Measurements from ENCODE around the gene CGNL1. TPM values are rescaled to one million over a fixed set of nuclear protein-coding genes. Genes with fewer than 3 reads are reported as not detected.

Gene CGNL1
- total RNA-seq, 1 experiment from 2014 or later = 3.3 TPM

DNA sequence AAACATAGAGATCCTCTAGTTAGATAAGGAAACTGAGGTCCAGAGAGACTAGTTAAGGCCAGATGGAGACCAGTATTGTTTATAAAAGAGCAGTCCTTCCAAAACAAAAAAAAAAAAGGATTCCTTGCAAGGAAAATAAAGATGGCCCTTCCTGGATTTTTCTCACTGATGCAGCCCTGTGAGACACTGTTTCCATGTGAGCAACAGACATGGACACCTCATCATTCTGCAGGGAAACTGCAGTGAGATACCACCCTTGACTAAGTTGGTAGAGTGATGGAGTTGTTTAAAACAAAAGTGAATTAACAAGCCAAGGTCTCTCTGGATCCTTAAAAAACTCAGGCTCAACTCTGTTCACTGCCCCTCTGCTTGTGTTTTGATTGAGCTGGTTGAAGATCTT, 149.8 kb downstream of the CGNL1 start:
- H3K4me1 Mint-ChIP-seq (ENCODE audit: low read depth, unreplicated experiment) = no peaks in the 10 kb centered on the region
- no peak for DNase-seq
- no peaks in the 10 kb centered on the region for H3K27me3 Mint-ChIP-seq (ENCODE audit: unreplicated experiment)
- H3K27ac Mint-ChIP-seq (ENCODE audit: unreplicated experiment) = no peak overlapping the region
- intact Hi-C loops (cut with micrococcal nuclease; ENCODE audit: unreplicated experiment) = loop anchor here (5.0 kb wide), 2 partner anchors 379 to 1029 kb away; no protein-coding TSS in a partner anchor
- TF ChIP-seq, protein P1, sequence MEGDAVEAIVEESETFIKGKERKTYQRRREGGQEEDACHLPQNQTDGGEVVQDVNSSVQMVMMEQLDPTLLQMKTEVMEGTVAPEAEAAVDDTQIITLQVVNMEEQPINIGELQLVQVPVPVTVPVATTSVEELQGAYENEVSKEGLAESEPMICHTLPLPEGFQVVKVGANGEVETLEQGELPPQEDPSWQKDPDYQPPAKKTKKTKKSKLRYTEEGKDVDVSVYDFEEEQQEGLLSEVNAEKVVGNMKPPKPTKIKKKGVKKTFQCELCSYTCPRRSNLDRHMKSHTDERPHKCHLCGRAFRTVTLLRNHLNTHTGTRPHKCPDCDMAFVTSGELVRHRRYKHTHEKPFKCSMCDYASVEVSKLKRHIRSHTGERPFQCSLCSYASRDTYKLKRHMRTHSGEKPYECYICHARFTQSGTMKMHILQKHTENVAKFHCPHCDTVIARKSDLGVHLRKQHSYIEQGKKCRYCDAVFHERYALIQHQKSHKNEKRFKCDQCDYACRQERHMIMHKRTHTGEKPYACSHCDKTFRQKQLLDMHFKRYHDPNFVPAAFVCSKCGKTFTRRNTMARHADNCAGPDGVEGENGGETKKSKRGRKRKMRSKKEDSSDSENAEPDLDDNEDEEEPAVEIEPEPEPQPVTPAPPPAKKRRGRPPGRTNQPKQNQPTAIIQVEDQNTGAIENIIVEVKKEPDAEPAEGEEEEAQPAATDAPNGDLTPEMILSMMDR (IDR thresholded peaks at IDR 0.05; ENCODE audit: unreplicated experiment) = no peak
- H3K36me3 Mint-ChIP-seq (ENCODE audit: insufficient read depth, unreplicated experiment) = no peaks in the 10 kb centered on the region
- H3K9me3 Mint-ChIP-seq (ENCODE audit: low read depth, unreplicated experiment) = no peaks in the 10 kb centered on the region
- CTCF ChIA-PET = interaction anchor here (0.6 to 4.9 kb wide), 4 partner anchors 16 to 365 kb away, joined by 3 to 239 read pairs (median 8); no protein-coding TSS in a partner anchor
- no TSS peak for BruUV-seq (replicated peaks)
- H3K4me3 Mint-ChIP-seq (ENCODE audit: low read depth, unreplicated experiment) = no peak overlapping the region

DNA sequence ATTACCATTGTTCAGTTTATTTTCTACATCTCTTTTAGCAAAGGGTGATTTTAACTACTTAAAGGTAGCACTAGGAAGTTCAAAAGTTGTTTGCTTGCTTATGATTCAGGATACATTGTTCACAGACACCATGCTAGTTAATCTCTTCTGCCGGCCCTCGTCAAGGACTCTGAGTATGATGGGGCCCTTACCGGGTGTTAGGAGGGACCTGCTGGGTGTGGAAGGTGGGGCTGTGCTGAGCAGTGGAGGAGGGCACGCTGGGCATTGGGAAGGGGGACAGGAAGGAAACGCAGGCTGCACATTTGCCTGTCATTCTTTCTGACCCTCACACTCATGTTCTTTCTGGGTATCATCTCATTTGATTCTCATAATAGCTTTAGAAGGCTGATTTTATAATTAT, 150.3 kb downstream of the CGNL1 start:
- Mint-ChIP-seq H3K4me3 (ENCODE audit: low read depth, unreplicated experiment) (no peak overlapping the region), H3K4me1 (ENCODE audit: low read depth, unreplicated experiment) (no peaks in the 10 kb centered on the region), H3K27ac (ENCODE audit: unreplicated experiment) (no peak overlapping the region), H3K27me3 (ENCODE audit: unreplicated experiment) (no peaks in the 10 kb centered on the region), H3K9me3 (ENCODE audit: low read depth, unreplicated experiment) (no peaks in the 10 kb centered on the region), H3K36me3 (ENCODE audit: insufficient read depth, unreplicated experiment) (no peaks in the 10 kb centered on the region)
- DNase-seq = no peak
- TF ChIP-seq, protein P1 (IDR thresholded peaks at IDR 0.05; ENCODE audit: unreplicated experiment) = no peak
- intact Hi-C loops (cut with micrococcal nuclease; ENCODE audit: unreplicated experiment) = loop anchor here (1.0 to 5.0 kb wide), 5 partner anchors 20 to 1029 kb away; no protein-coding TSS in a partner anchor
- CTCF ChIA-PET = interaction anchor here (0.7 to 4.9 kb wide), 10 partner anchors 11 to 380 kb away, joined by 3 to 239 read pairs (median 10); partner anchors contain the start of gene CGNL1
- BruUV-seq (replicated peaks) = no TSS peak

DNA sequence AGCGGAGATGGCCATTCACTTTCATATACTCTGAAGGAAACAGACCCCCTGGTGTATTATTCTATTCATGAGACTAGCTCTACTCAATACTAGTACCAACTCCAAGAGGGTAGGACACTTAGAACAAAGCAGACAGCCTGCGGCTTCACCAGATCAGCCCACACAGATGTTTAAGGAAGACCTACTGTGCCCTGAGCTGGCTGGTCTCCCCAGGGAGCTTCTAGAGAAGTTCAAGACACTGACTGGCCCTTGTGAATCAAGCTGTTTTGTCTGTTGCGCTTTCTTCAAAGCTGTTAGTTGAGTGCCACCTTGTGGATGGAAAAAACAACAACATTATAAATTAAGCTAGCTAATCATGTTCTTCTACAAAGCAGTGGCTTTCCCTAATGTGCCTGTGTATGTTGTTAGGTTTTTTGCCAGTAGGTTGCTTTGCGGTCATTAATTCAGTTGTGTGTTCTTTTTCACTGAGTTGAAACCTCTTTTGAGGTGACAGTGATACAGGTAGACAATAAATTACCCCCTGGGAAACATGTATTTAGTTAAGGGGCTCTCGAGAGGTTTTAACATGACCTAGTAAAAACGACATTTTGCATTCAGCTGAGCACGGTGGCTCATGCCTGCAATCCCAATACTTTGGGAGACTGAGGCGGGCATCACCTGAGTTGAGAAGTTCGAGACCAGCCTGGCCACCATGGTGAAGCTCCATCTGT, 151.2 kb downstream of the CGNL1 start:
- Mint-ChIP-seq H3K27ac (ENCODE audit: unreplicated experiment) (no peak overlapping the region), H3K4me3 (ENCODE audit: low read depth, unreplicated experiment) (no peak overlapping the region), H3K4me1 (ENCODE audit: low read depth, unreplicated experiment) (no peaks in the 10 kb centered on the region), H3K36me3 (ENCODE audit: insufficient read depth, unreplicated experiment) (no peaks in the 10 kb centered on the region), H3K27me3 (ENCODE audit: unreplicated experiment) (no peaks in the 10 kb centered on the region), H3K9me3 (ENCODE audit: low read depth, unreplicated experiment) (no peaks in the 10 kb centered on the region)
- peak; percentile 51 for DNase-seq
- CTCF ChIA-PET = interaction anchor here (0.6 to 4.9 kb wide), 24 partner anchors 12 to 1031 kb away, joined by 3 to 239 read pairs (median 4); partner anchors contain the start of genes CGNL1 and POLR2M
- BruUV-seq (replicated peaks) = no TSS peak
- intact Hi-C loops (cut with micrococcal nuclease; ENCODE audit: unreplicated experiment) = loop anchor here (1.0 to 5.0 kb wide), 5 partner anchors 21 to 1030 kb away; no protein-coding TSS in a partner anchor
- TF ChIP-seq, protein P1 (IDR thresholded peaks at IDR 0.05; ENCODE audit: unreplicated experiment) = peak; percentile 62

DNA sequence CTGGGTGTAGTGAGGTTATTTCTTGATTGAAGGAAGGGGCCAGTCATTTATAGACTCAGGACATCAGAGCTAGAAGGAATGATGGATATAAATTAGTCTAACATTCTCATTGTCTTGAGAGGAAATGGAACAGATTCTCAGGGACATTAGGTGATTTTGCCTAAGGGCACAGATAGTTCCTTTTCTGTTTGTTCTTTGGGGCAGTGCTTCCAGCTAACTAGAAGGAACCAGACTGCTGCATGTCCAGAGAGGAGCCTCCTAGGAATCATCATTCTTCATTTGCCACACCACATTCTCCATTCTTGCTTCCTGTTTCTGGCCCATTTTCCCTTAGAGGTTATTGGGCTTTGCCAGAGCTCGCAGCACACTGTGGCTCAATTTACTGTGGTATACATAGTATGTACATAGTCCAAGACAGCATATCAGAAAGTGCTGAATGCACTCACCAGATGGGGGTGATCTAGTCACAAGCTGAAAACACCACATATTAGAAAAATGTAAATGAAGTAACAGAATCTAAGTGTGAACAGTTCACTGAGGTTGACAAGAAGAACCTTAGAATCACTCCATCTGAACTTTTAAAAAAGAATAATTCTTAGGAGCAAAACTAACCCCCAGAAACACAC, 152.7 kb downstream of the CGNL1 start:
- no peaks in the 10 kb centered on the region for H3K36me3 Mint-ChIP-seq (ENCODE audit: insufficient read depth, unreplicated experiment)
- no peaks in the 10 kb centered on the region for H3K9me3 Mint-ChIP-seq (ENCODE audit: low read depth, unreplicated experiment)
- TF ChIP-seq, protein P1 (IDR thresholded peaks at IDR 0.05; ENCODE audit: unreplicated experiment) = no peak
- no peaks in the 10 kb centered on the region for H3K27me3 Mint-ChIP-seq (ENCODE audit: unreplicated experiment)
- intact Hi-C loops (cut with micrococcal nuclease; ENCODE audit: unreplicated experiment) = loop anchor here (5.0 kb wide), 2 partner anchors 382 to 1032 kb away; no protein-coding TSS in a partner anchor
- H3K4me1 Mint-ChIP-seq (ENCODE audit: low read depth, unreplicated experiment) = no peaks in the 10 kb centered on the region
- CTCF ChIA-PET = interaction anchor here (0.5 to 4.9 kb wide), 8 partner anchors 13 to 222 kb away, joined by 3 to 239 read pairs (median 4); partner anchors contain the start of gene CGNL1
- H3K27ac Mint-ChIP-seq (ENCODE audit: unreplicated experiment) = no peak overlapping the region
- DNase-seq = no peak
- no peak overlapping the region for H3K4me3 Mint-ChIP-seq (ENCODE audit: low read depth, unreplicated experiment)
- no TSS peak for BruUV-seq (replicated peaks)
